DND-41 (cell line): Measurements from ENCODE around the gene OR2A2.

Experiments used
- CTCF ChIP-seq: IDR thresholded peaks from 2 replicates; pipeline ENCODE4 v1.5.1; 2012; ENCODE audit warnings: borderline replicate concordance, low read length, moderate library complexity, mild to moderate bottlenecking; ENCODE audit not compliant: poor library complexity, severe bottlenecking; ENCODE audit errors: extremely low read depth
- EZH2 ChIP-seq: IDR thresholded peaks from 3 replicates; pipeline ENCODE4 v1.6.1; 2012; ENCODE audit warnings: borderline replicate concordance, low read depth, mild to moderate bottlenecking, moderate library complexity, low read length, inconsistent platforms; ENCODE audit not compliant: severe bottlenecking

DNA sequence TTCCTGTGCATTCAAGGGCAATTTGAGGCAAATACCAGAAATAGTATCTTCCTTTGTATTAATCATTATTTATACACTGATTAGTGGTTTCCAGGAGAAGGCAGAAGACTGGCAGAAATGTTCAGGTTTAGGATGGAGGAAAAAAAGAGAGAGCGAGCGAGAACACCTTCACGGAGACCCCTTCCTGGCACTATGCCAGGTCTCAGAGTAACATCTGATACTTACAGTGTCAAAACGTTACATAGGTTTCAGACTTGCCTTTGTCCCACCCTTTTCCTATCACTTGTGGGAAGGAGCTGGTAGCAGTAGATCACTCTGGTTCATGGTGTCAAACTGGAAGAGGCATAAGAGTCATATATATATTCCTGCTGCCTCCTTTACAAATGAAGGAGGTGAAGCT lies 22.7 kb upstream of the OR2A2 start:
- TF ChIP-seq CTCF (no peak), EZH2 (no peak)
